PFSK-1 (cell line): ENCODE results near the gene ERBIN.

ENCODE experiments used
- FOXP2 ChIP-seq: optimal IDR thresholded peaks from 2 replicates; pipeline ENCODE3; 2011; ENCODE audit warnings: borderline replicate concordance, control low read depth, inconsistent platforms; ENCODE audit not compliant: insufficient read depth; ENCODE audit errors: extremely low read length, extremely low read depth
- POLR2AphosphoS5 ChIP-seq: IDR thresholded peaks from 2 replicates; pipeline ENCODE4 v1.6.1; 2012; ENCODE audit warnings: low read depth, mild to moderate bottlenecking, control low read depth, low read length, moderate library complexity
- REST ChIP-seq, 2 experiments: IDR thresholded peaks; 2 replicates each; pipeline versions ENCODE4 v1.6.1 to v1.8.0; 2011 to 2012; ENCODE audit warnings: low read depth in 2 of 2, low read length in 2 of 2, control low read depth in 1 of 2, inconsistent platforms in 1 of 2, mild to moderate bottlenecking in 1 of 2, moderate library complexity in 1 of 2; ENCODE audit not compliant: insufficient read depth in 1 of 2
- SIN3A ChIP-seq: IDR thresholded peaks from 2 replicates; pipeline ENCODE4 v1.6.1; 2012; ENCODE audit warnings: mild to moderate bottlenecking, low read length, moderate library complexity, borderline replicate concordance; ENCODE audit not compliant: insufficient read depth
- TAF1 ChIP-seq: IDR thresholded peaks from 2 replicates; pipeline ENCODE4 v1.6.1; 2012; ENCODE audit warnings: low read length, control low read depth, borderline replicate concordance; ENCODE audit not compliant: insufficient read depth

The ERBIN gene

GRCh38 chr5:65992630-65993029, 66.3 kb downstream of the ERBIN start:
- TF ChIP-seq FOXP2 (no peak), TAF1 (no peak), REST (IDR thresholded peaks at IDR 0.05; ENCODE audit: insufficient read depth in 1 of 2, low read depth in 2 of 2, low read length in 2 of 2) (no peak), POLR2AphosphoS5 (no peak), SIN3A (no peak)

GRCh38 chr5:65994117-65994786, 67.9 kb downstream of the ERBIN start:
- TF ChIP-seq TAF1, result no peak
- no peak for TF ChIP-seq REST (IDR thresholded peaks at IDR 0.05; ENCODE audit: insufficient read depth in 1 of 2, low read depth in 2 of 2, low read length in 2 of 2)
- TF ChIP-seq SIN3A, result no peak
- no peak for TF ChIP-seq FOXP2
- no peak for TF ChIP-seq POLR2AphosphoS5

GRCh38 chr5:65999061-65999723, 72.8 kb downstream of the ERBIN start:
- TF ChIP-seq FOXP2 (no peak), POLR2AphosphoS5 (no peak), SIN3A (no peak), TAF1 (no peak), REST (IDR thresholded peaks at IDR 0.05; ENCODE audit: insufficient read depth in 1 of 2, low read depth in 2 of 2, low read length in 2 of 2) (no peak)

GRCh38 chr5:66001952-66002351, 75.6 kb downstream of the ERBIN start:
- TF ChIP-seq SIN3A, result no peak

- TF ChIP-seq REST (IDR thresholded peaks at IDR 0.05; ENCODE audit: insufficient read depth in 1 of 2, low read depth in 2 of 2, low read length in 2 of 2) (no peak), FOXP2 (no peak), SIN3A (no peak), POLR2AphosphoS5 (no peak), TAF1 (no peak)
These were observed 76.0 kb downstream of the ERBIN start for GRCh38 chr5:66002415-66002814.
